IPS-18a (cell line): ENCODE data around the gene ADAMTS19.
"Not testable (repeated sequence)": the region's sequence is repeated elsewhere in the genome, so short reads cannot be mapped to it uniquely, and the experiment has no call there.

Experiments used
- H3K27ac ChIP-seq: one replicate; pipeline ENCODE4 v1.5.1; 2013; ENCODE audit warnings: low read length
- H3K27me3 ChIP-seq: one replicate; pipeline ENCODE4 v1.6.1; 2013; ENCODE audit warnings: mild to moderate bottlenecking, low read length; ENCODE audit not compliant: control insufficient read depth, insufficient read depth
- H3K36me3 ChIP-seq: one replicate; pipeline ENCODE4 v1.6.1; 2013; ENCODE audit warnings: low read depth, low read length; ENCODE audit not compliant: control insufficient read depth
- H3K4me1 ChIP-seq: one replicate; pipeline ENCODE4 v1.6.1; 2013; ENCODE audit warnings: low read depth, low read length; ENCODE audit not compliant: control insufficient read depth
- H3K4me3 ChIP-seq: one replicate; pipeline ENCODE4 v1.5.1; 2013; ENCODE audit warnings: low read length
- H3K9ac ChIP-seq: one replicate; pipeline ENCODE4 v1.6.1; 2013; ENCODE audit warnings: mild to moderate bottlenecking, low read length, moderate library complexity
- H3K9me3 ChIP-seq: one replicate; pipeline ENCODE4 v1.6.1; 2013; ENCODE audit warnings: low read depth, low read length; ENCODE audit not compliant: control insufficient read depth

ADAMTS19 gene

GRCh38 chr5:129459777-129460671 lies at the start of gene ADAMTS19:
Gene ADAMTS19, plus strand, starts transcription at chr5:129460298. Its CDS starts 94 bp downstream, at chr5:129460392.
- Histone ChIP-seq H3K27ac (peak within 1 kb of the TSS; percentile 92), H3K9ac (peak within 1 kb of the TSS; percentile 98), H3K4me1 (peaks cover 52% of the 10 kb centered on the region), H3K27me3 (no peaks in the 10 kb centered on the region), H3K4me3 (peak within 1 kb of the TSS; percentile 99), H3K9me3 (no peaks in the 10 kb centered on the region), H3K36me3 (no peaks in the 10 kb centered on the region)

GRCh38 chr5:129410488-129410887 lies 49.6 kb upstream of the ADAMTS19 start:
- H3K9ac ChIP-seq = no peak overlapping the region

GRCh38 chr5:129412721-129413120 lies 47.4 kb upstream of the ADAMTS19 start:
- H3K4me3 ChIP-seq = no peak overlapping the region
- no peak overlapping the region for H3K9ac ChIP-seq
- H3K27ac ChIP-seq = no peak overlapping the region
- H3K27me3 ChIP-seq = no peaks in the 10 kb centered on the region
- no peaks in the 10 kb centered on the region for H3K9me3 ChIP-seq
- peaks cover 17% of the 10 kb centered on the region for H3K4me1 ChIP-seq
- H3K36me3 ChIP-seq = no peaks in the 10 kb centered on the region

More at GRCh38 chr5:129410488-129410887, 49.6 kb upstream of the ADAMTS19 start:
- H3K4me3 ChIP-seq = no peak overlapping the region
- H3K4me1 ChIP-seq = peaks cover 17% of the 10 kb centered on the region
- H3K27me3 ChIP-seq = no peaks in the 10 kb centered on the region
- no peak overlapping the region for H3K27ac ChIP-seq
- no peaks in the 10 kb centered on the region for H3K36me3 ChIP-seq
- no peaks in the 10 kb centered on the region for H3K9me3 ChIP-seq

GRCh38 chr5:129413570-129413969 lies 46.5 kb upstream of the ADAMTS19 start:
- H3K27me3 ChIP-seq = no peaks in the 10 kb centered on the region
- peaks cover 17% of the 10 kb centered on the region for H3K4me1 ChIP-seq
- no peak overlapping the region for H3K4me3 ChIP-seq
- no peaks in the 10 kb centered on the region for H3K9me3 ChIP-seq
- H3K9ac ChIP-seq = no peak overlapping the region
- no peaks in the 10 kb centered on the region for H3K36me3 ChIP-seq
- no peak overlapping the region for H3K27ac ChIP-seq

- Histone ChIP-seq H3K9ac (no peak overlapping the region), H3K9me3 (no peaks in the 10 kb centered on the region), H3K4me3 (no peak overlapping the region), H3K36me3 (no peaks in the 10 kb centered on the region), H3K4me1 (no peaks in the 10 kb centered on the region), H3K27me3 (no peaks in the 10 kb centered on the region), H3K27ac (no peak overlapping the region)
Measured at GRCh38 chr5:129419292-129419691, 40.8 kb upstream of the ADAMTS19 start.

- no peak overlapping the region for H3K9ac ChIP-seq
- H3K4me3 ChIP-seq = no peak overlapping the region
- no peaks in the 10 kb centered on the region for H3K36me3 ChIP-seq
- H3K27ac ChIP-seq = no peak overlapping the region
- no peaks in the 10 kb centered on the region for H3K27me3 ChIP-seq
- no peaks in the 10 kb centered on the region for H3K4me1 ChIP-seq
- no peaks in the 10 kb centered on the region for H3K9me3 ChIP-seq
Measured at GRCh38 chr5:129425031-129425430, 35.1 kb upstream of the ADAMTS19 start.

- Histone ChIP-seq H3K9ac (no peak overlapping the region), H3K27me3 (no peaks in the 10 kb centered on the region), H3K36me3 (no peaks in the 10 kb centered on the region), H3K4me1 (no peaks in the 10 kb centered on the region), H3K27ac (no peak overlapping the region), H3K4me3 (no peak overlapping the region), H3K9me3 (no peaks in the 10 kb centered on the region)
Measured at GRCh38 chr5:129426071-129426470, 34.0 kb upstream of the ADAMTS19 start.

- H3K4me1 ChIP-seq, H3K36me3 ChIP-seq, H3K4me3 ChIP-seq, H3K27me3 ChIP-seq, H3K9ac ChIP-seq, H3K27ac ChIP-seq, H3K9me3 ChIP-seq: not testable (repeated sequence)
Measured at GRCh38 chr5:129428636-129429035, 31.5 kb upstream of the ADAMTS19 start.

GRCh38 chr5:129431406-129431805 lies 28.7 kb upstream of the ADAMTS19 start:
- no peak overlapping the region for H3K4me3 ChIP-seq
- no peaks in the 10 kb centered on the region for H3K36me3 ChIP-seq
- H3K4me1 ChIP-seq = no peaks in the 10 kb centered on the region
- H3K9me3 ChIP-seq = no peaks in the 10 kb centered on the region
- H3K27ac ChIP-seq = no peak overlapping the region
- H3K27me3 ChIP-seq = no peaks in the 10 kb centered on the region
- H3K9ac ChIP-seq = no peak overlapping the region

- no peaks in the 10 kb centered on the region for H3K4me1 ChIP-seq
- no peak overlapping the region for H3K4me3 ChIP-seq
- no peaks in the 10 kb centered on the region for H3K27me3 ChIP-seq
- H3K9ac ChIP-seq = no peak overlapping the region
- H3K36me3 ChIP-seq = no peaks in the 10 kb centered on the region
- H3K27ac ChIP-seq = no peak overlapping the region
- no peaks in the 10 kb centered on the region for H3K9me3 ChIP-seq
Measured at GRCh38 chr5:129438322-129438721, 21.8 kb upstream of the ADAMTS19 start.

GRCh38 chr5:129440424-129440823 lies 19.7 kb upstream of the ADAMTS19 start:
- Histone ChIP-seq H3K27ac (no peak overlapping the region), H3K9ac (no peak overlapping the region)

GRCh38 chr5:129441096-129441495 lies 19.0 kb upstream of the ADAMTS19 start:
- no peaks in the 10 kb centered on the region for H3K36me3 ChIP-seq
- H3K4me3 ChIP-seq = no peak overlapping the region
- no peaks in the 10 kb centered on the region for H3K4me1 ChIP-seq
- no peaks in the 10 kb centered on the region for H3K27me3 ChIP-seq
- no peak overlapping the region for H3K9ac ChIP-seq
- no peaks in the 10 kb centered on the region for H3K9me3 ChIP-seq
- H3K27ac ChIP-seq = no peak overlapping the region

More at GRCh38 chr5:129440424-129440823, 19.7 kb upstream of the ADAMTS19 start:
- Histone ChIP-seq H3K9me3 (no peaks in the 10 kb centered on the region), H3K36me3 (no peaks in the 10 kb centered on the region), H3K4me1 (no peaks in the 10 kb centered on the region), H3K4me3 (no peak overlapping the region), H3K27me3 (no peaks in the 10 kb centered on the region)
